Tibial nerve (tissue), 4 donors: ENCODE results near the gene NELFA.

Source experiments
- EP300 ChIP-seq, 2 donors: sonication (generic); formaldehyde crosslinking; IDR thresholded peaks; one replicate each; pipeline ENCODE4 v1.6.1; 2017; ENCODE audit warnings: antibody characterized with exemption in 2 of 2, mild to moderate bottlenecking in 1 of 2
- POLR2A ChIP-seq, 2 donors: fragments of 450-650 bp; IDR thresholded peaks; one replicate each; pipeline ENCODE4 v1.6.1; 2017; ENCODE audit warnings: antibody characterized with exemption in 2 of 2, mild to moderate bottlenecking in 2 of 2, moderate library complexity in 2 of 2
- TF ChIP-seq, protein P1 (sequence below), 5 experiments: fragments of 200-600 bp in 3 of 5; fragments of 450-650 bp in 2 of 5; sonication (generic) in 3 of 5; IDR thresholded peaks; one replicate each; pipeline ENCODE4 v1.5.1; 2016 to 2019; ENCODE audit warnings: antibody characterized with exemption in 5 of 5, mild to moderate bottlenecking in 3 of 5, moderate library complexity in 2 of 5

DNA sequence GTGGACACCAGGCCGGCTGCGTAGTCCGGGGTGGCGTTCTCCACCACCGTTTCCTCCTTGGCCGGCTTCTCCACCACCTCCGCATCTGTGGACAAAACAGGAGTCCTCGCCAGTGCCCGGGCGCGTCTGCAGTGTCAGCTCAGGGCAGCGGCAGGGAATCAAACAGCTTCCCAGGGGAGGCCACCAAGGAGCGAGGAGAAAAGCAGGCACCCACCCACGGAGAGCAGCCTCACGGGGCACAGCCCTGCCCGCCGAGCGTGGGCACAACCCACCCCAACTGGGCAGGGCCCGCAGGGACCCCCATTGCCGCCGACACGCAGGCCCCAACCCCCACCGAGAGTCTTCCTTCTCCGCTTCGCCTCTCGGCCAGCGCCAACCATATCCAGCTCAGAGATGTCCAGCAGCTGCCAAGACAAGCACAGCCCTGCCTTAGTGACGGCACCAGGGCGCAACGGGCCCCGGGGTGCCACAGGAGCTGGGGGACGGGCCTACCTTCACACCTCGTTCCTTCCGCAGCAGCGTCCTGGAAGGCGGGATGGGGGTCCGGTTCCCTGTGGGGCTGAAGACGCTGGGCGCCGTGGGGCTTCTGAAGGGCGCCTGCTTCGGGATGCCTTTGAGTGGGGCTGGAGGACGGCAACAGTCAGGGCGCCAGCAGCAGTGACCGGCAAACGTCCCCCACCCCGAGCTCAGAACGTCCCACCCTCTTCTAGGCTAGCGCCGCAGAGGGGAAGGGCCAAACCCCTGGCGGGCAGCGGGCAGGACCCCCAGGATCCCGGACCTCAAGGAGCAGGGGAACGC, 22.8 kb downstream of the NELFA start:
- TF ChIP-seq, protein P1, sequence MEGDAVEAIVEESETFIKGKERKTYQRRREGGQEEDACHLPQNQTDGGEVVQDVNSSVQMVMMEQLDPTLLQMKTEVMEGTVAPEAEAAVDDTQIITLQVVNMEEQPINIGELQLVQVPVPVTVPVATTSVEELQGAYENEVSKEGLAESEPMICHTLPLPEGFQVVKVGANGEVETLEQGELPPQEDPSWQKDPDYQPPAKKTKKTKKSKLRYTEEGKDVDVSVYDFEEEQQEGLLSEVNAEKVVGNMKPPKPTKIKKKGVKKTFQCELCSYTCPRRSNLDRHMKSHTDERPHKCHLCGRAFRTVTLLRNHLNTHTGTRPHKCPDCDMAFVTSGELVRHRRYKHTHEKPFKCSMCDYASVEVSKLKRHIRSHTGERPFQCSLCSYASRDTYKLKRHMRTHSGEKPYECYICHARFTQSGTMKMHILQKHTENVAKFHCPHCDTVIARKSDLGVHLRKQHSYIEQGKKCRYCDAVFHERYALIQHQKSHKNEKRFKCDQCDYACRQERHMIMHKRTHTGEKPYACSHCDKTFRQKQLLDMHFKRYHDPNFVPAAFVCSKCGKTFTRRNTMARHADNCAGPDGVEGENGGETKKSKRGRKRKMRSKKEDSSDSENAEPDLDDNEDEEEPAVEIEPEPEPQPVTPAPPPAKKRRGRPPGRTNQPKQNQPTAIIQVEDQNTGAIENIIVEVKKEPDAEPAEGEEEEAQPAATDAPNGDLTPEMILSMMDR (IDR thresholded peaks at IDR 0.05), result no peak
- TF ChIP-seq POLR2A (IDR thresholded peaks at IDR 0.05), result no peak
- TF ChIP-seq EP300 (IDR thresholded peaks at IDR 0.05), result no peak
